HG03439 (cell line): ENCODE results near the gene GP2.
"Not testable (repeated sequence)": the region's sequence is repeated elsewhere in the genome, so short reads cannot be mapped to it uniquely, and the experiment has no call there.

Source experiments
- ATAC-seq: cut with Tn5 transposase; IDR thresholded peaks from one replicate; pipeline ENCODE4 v1.9.1; 2021; ENCODE audit warnings: mild to moderate bottlenecking, moderate library complexity; ENCODE audit not compliant: unreplicated experiment

The GP2 gene

DNA sequence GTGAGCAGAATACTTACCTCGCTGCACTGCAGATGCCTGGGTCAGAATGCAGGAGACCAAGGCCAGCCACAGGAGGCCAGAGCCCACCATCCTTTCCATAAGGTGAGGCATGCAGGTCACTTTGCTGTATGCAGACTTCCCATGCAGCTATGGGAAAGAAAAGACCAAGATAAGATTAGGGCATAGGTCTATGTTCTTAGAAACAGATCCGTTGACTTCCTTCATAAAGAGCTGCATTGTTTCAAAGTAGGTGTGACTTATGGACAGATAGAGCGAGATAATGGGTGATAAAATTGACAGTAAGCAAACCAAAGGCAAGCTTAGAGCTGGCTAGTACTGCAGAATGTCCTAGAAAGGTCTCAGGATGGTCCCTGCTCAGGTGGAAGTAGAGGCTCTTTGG lies 992 bp downstream of the GP2 start:
- no peak for ATAC-seq

DNA sequence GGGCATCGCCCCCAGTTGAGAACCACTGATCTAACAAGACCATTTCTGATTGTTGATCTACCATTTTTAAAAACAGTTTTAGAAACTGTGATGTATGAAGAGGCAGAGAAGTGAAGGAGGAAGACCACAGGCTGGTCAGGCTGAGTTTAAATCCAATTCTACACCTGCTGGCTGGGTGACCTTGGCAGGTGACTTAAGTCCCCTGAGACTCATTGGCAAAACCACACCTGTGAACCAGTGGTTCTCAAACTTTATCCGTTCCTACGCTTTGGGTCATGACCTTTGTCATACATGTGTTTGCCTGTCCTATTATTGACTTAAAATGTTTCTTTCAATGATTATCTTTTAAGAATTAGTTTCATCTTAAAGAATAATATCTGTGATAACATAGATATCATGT lies 2.3 kb downstream of the GP2 start:
- no peak for ATAC-seq

DNA sequence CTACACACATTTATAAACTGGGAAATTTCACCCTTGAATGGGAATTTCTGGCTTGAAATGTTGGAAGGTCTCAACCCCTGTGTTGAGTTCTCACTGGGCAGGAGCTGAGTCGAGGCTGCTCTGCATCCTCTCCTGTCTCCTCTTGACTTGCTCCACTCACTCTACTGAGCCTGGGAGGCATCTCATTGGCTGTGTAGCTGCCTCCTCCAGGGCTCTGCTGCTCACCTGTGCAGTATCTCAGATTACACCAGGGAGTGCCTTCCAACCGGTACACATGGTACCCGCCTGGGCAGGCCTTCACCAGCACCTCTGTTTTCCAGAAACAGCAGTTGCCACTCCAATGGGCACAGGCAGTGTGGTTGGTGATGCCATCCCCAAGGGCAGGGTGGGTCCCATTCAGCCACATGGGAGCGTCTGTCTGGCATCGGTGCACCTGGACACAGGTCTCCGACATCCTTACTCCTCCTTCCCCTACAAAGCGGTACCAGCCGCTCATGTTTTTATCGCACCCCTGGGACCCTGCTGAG lies 3.7 kb downstream of the GP2 start:
- ATAC-seq = no peak

DNA sequence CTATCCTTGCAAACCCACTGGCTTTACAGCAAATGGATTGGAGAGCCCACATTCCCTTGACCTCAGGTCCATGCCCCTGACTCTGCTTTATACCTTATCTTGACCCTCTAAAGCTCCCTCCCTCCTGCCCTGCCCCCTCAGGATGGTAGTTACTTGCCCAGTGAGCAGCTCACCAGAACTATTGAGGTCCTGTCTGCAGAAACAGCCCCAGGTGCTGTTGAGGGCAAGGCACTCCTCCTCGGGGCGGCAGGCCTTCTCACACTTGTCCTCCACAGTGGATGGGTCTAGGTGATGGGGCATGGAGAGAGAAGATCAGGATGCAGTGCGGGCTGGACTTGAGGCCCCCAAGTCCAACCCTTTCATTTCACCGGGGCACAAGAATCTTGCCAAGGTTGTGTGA lies 4.6 kb downstream of the GP2 start:
- ATAC-seq = no peak

DNA sequence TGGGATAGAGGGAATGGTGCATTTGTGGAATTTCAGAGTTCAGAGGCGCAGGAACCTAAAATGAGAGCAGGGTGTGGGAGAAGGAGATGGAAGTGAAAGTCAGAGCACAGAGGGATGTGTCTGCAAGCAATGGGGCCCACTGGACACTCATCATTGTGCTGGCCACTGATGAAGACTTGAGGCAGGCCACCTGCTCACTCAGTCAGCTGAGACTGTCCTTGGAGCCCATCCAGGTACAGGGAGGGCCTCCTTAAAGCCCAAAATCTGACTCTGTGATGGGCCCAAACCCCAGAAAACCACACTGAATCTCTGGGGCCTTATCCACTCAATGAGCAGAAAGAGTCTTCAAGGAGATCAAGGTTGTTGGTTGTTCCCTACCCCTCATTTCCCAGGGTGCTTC lies 5.6 kb downstream of the GP2 start:
- no peak for ATAC-seq

DNA sequence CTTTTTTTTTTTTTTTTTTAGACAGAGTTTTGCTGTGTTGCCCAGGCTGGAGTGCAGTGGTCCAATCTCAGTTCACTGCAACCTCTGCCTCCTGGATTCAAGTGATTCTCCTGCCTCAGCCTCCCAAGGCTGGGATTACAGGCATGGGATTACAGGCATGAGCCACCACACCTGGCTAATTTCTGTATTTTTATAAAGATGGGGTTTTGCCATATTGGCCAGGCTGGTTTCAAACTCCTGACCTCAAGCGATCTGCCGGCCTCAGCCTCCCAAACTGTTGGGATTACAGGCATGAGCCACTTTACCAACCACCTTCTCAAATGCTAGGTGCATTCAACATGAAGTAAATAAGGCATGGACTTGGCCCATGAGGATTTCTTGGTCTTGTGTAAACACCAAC lies 6.3 kb downstream of the GP2 start:
- not testable (repeated sequence) for ATAC-seq

DNA sequence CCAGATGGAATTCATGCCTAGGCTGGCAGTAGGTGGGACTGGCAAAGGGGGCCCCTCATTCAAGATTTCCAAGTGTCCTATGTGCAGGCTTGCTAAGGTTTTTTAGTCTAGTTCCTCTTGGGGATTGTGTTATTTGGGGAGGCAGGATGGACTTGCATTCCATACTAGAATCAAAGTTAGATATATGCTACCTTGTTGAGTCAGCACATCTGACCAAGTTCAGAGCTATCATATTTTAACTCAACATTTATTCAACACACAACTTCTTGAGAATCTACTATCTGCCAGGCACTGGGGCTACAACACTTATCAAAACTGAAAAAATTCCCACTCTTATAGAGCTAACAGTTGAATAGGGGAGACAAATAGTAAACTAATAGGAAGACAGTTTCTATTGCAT lies 6.7 kb downstream of the GP2 start:
- no peak for ATAC-seq

DNA sequence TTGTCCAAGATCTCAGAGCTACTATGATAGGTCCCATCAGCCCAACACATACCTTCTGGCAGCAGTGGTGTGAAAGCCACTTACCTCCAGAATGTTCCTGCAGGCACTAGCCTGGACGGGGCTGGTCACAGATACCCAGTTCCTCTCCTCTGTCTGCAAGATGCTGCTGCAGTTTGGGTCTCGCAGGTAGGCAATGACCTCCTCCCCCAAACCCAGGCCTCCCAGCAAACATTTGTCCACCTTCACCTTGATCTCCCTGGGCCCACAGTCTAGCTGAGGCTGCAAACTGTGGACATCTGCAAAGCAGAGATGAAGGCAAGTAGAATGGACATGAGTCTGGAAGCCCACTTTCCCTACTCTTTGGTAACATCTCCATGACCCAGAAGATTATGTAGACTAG lies 7.1 kb downstream of the GP2 start:
- ATAC-seq = no peak

DNA sequence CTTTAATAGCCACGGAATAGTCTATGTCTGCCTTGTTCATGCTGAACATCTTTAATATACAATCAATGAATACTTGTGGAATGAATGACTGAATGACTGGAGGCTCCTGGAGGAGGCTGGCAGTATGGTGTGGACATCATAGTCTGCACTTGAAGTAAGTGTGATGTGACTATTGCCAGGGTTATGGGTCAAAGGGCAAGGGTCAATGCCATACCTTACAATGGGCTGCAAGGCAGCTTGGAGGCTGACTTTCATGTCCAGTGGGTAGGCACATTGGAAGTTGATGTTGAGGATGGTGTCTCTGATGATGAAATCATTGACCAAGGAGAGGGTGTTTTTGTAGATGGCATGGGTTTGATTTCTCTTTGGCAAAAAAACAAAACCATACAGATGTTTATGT lies 7.9 kb downstream of the GP2 start:
- no peak for ATAC-seq

DNA sequence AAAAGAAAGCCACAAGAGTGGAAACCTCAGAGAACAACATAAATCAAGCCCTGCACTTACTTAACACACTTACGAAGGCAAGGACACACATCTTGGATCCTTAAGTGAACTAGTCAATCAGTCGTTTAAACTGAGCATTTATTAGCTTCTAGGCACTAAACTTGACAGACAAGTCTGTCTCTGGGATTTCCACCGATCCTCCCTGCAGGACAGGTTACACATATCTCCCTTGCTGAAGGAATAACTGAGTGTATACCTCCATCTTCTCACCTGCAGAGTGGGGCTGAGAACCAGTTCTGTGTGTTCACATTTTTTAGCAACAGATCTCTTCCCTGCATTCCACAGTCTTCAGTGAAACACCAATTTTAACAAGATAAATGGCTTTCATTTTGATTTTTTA lies 8.9 kb downstream of the GP2 start:
- ATAC-seq = no peak

DNA sequence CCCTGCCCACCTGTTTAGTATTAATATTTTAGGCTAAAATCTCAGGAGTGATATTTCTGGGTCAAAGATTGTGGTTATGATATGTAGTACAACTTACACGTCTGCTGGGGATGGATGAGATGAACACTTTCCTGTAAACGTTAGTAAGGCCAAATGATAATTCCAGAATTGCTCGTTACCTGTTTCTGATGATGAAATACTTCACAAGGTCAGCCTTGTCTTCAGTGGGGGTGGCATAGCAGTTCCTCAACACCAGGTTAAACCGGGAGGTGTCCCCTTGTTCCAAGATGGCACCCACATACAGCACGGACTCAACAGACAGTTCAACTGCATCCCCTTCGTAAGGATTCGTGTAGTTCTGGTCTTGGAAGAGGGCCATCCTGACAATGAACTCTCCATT lies 9.3 kb downstream of the GP2 start:
- ATAC-seq = no peak

DNA sequence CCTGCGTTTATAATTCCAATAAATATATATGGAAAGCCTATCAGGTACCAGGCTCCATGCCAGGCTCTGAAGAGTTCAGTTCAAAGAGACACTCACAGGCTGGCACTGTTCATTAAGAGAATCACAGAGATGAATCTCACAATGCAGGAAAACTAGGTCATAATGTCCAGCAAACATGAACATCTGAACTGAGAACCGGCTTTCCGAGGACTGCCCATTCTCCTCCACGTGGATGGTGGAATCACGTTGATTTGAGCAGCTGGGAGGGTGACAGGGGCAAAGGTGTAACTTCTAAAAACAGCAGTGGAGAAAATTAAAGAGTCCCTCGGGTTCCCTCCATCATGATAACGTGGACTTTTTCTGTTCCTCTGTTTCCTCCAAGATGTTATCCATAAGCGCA lies 10.2 kb downstream of the GP2 start:
- no peak for ATAC-seq

DNA sequence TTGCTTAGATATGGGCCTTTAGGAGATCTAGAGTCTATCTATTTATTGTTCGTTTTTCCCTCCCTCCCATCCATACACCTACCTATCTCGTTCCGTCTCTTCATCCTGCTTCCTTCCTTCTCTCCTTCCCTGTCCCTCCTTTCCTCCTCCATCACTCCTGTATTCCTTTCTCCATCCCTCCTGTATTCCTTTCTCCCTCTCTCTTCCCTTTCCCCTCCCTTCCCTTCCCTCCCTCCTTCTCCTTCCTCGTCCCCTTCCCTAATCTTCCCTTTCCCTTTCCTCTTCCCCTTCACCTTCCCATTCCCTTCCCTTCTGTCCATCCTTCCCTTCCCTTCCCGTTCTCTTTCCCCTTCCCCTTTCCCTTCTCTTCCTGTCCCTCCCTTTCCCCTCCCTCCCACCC lies 10.6 kb downstream of the GP2 start:
- no peak for ATAC-seq

DNA sequence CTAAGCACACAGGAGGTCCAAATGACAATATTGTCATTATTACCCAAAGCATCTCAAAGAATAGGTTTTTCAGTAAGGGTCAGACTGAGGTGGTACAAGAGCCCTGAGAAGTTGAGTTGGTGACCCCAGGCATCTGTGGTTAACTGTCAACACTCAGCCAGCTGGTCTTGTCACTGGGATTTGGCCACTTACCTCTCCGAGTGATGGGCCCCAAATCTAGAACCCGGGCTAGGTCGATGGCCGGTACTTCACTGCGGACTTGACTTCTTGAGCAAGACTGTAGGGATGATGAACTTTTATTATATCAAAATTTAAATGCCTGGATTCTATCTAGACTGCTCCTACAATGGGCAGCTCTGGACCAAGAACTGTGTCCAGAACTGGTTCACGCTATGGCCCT lies 11.5 kb downstream of the GP2 start:
- no peak for ATAC-seq

DNA sequence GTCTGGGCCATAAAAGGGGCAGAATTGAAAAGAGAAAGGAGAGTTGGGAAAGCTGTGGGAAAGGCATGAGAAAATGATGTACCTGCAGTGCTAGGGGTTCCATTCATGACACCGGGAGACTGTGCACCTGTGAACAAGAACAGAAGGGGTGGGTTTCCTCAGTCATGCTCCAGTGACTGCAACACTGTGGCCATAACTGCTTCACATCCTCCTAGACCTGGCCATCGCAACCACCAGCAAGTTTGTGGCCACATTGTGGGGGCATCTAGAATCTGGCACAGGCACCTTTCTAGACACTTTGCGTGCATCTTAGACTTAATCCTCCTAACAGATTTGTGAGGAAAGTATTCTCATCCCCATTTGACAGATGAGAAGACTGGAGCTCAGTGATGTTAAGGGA lies 12.7 kb downstream of the GP2 start:
- no peak for ATAC-seq

DNA sequence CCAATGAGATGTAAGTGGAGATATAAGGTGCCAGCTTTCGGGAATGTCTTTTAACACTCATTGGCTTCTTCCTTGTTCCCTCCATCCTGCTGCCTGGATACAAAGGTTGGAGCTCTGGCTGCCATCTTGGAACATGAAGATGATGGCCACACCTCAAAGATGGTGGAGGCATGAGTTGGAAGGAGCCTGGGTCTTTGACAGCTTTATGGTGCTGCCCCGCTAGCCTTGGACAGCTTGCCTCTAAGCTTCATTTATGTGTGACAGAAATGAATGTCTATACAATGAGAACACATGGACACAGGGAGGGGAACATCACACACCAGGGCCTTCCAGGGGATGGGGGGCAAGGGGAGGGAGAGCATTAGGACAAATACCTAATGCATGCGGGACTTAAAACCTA lies 13.6 kb downstream of the GP2 start:
- no peak for ATAC-seq

DNA sequence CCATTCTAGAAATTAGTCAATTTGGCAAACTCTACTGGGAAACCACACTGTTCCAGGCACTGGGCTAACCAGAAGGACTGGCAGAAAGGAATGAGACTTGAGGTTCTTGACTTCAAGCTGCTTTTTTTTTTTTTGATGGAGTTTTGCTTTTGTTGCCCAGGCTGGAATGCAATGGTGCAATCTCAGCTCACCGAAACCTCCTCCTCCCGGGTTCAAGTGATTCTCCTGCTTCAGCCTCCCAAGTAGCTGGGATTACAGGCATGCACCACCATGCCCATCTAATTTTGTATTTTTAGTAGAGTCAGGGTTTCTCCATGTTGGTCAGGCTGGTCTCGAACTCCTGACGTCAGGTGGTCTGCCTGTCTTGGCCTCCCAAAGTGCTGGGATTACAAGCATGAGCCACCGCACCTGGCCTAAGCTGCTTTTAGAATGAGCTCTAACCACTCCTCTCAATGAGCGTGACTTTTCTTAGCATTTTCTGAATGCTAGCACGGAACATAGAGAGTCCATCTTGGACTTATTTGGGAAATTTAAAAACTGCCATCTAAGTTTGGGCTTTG lies 14.7 kb downstream of the GP2 start:
- ATAC-seq = not testable (repeated sequence)

DNA sequence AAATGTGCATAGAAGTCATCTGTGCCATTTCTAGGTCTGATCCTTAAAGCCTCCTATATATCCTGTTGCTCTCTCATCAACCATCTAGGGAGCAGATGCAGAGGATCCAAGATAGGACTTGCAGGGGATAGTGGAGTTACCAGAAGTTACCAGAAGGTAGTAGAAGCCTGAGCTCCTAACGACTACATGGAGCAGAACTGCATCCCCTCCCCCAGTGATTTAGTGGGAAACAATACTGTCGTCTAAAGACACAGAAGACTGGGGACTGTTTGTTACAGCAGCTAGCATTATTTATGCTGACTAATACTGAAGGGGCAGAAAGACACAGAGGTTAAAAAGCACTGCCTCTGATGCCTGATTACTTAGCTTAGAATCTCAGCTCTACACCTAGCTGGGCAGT lies 15.8 kb downstream of the GP2 start:
- no peak for ATAC-seq

DNA sequence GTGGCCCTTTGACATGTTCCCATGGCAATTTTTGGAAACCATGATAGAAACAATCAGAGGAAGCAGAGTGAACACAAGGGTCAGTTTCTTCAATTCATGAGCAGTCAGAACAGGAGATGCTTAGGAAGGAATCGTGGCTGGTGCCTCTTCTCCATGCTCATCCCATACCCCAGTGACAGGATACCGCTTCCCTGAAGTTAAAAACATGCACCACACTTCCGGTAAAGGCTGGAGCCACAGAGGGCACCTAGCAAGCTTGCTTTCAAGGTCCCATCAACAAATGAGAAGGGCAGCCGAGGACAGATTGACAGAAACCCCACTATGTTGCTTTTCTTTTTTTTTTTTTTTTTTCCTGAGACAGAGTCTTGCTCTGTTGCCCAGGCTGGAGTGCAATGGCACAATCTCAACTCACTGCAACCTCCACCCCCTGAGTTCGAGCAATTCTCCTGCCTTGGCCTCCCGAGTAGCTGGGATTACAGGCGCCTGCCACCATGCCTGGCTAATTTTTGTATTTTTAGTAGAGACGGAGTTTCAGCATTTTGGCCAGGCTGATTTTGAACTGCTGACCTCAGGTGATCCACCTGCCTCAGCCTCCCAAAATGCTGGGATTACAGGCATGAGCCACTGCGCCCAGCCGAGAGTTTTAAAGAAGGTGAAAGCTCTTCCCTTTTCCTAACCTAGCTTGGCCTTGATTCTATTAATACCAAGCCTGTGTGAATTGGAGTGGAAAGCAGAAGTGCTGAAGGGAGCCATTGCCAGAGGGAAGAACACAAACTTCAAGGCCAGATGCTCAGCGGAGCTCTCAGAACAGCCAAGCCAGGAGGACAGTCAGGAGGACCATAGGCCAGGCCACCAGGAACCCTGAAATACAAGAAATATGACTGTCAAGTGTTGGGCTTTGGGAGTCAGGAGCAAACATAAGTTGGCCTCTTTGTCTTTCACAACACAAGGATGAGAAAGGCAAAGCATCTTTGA lies 16.6 kb downstream of the GP2 start:
- no peak for ATAC-seq

DNA sequence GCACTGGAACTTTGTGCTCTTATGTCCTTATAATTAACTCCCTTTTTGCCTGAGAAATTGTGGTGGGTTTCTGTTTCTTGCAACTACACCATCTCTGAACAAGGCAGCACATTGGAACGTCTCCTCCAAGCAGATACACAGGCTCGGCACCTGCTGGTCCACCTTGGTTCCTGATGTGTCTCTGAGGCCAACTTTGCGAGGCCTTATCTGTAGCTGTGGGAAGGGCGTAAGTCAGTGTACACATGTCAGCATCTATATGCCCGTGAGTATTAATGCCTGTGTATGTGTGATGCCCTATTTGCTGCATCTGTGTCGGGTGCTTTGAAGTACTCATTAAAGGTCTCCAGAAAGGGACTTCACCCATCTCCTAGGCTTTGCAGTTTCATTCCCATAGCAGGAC lies 17.5 kb downstream of the GP2 start:
- no peak for ATAC-seq

DNA sequence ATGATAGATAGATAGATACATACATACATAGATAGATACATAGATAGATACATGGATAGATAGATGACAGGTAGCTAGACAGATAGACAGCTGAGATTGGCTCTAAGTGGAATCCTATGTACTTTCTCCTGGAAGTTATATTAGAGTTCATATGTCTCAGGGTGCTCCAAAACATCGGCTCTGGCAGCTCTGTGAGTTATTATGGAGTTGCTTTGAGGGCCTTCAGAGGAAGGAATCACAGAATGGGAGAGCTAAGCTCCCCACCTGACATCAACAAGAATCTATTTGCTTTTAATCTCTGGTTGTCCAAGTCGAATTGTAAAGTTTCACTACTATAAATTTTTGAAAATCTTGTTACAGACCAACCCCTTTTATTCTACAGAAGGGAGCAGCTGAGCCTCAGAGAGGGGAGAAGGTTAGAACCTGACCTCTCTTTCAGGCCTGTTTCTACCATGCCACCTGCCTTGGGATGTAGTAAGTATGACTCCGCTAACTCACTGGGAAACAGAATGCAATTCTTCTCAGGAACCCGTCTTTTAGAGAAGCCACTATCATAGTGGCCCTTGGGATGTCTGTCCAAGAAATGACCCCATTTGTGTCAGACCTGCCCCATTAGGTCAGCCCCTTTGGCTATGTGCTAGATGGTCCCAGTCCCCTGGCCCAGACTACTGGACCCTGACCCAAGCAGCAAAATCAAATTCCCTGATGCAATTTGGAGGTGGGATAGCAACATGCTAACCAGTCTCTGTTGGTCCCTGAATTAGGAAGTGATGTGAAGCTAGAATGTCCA lies 18.3 kb downstream of the GP2 start:
- no peak for ATAC-seq

DNA sequence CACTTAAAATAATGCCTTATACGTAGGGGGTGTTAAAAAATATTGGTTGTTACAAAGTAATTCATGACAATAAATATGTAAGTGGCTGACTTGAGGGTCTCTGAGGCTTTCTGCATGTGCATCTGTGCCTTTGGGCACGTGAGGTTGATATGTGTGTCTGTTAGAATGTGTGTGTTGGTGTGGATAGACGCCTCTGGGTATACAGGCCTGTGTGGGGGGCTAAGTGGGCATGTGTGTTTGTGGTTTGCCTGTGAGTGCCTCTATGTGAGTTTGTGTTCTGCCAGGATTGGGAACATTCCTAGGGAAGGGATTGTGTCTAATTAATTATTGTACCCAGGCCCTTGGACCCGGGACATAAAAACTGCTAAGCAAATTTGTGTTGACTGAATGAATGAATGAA lies 19.0 kb downstream of the GP2 start:
- no peak for ATAC-seq
